ENCODE data around the gene WDR82.
A peak's percentile ranks its signal among the peaks of the same experiment; 100 is the strongest.

Gene WDR82

DNA sequence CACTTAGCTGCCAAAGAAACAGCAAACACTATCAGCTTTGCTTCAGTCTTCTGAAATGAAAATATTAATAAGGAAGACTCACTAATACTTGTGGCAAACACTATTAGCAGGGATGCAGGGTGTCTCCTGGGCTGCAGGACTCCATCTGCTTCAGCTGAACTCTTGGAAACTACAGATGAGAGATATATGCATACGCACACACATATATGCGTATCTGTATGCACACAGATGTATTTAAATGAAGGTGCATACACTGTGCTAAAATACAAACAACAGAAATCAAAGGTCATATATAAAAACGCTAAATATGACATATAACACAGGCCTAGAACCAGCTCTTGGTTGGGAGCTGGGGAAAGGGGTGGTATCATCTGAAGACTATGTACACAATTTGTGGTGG is 22.3 kb downstream of the WDR82 start:
- Histone ChIP-seq H3K4me3 (ENCODE audit: low read length) (no peak overlapping the region), H3K27me3 (ENCODE audit: control insufficient read depth, insufficient read depth, low read length) (no peaks in the 10 kb centered on the region), H3K36me3 (ENCODE audit: control insufficient read depth, insufficient read depth, low read length) (peaks cover 39% of the 10 kb centered on the region), H3K27ac (ENCODE audit: low read depth, low read length) (no peak overlapping the region), H3K4me1 (ENCODE audit: control insufficient read depth, insufficient read depth, low read length) (no peaks in the 10 kb centered on the region), H3K9ac (ENCODE audit: low read length) (no peak overlapping the region)

DNA sequence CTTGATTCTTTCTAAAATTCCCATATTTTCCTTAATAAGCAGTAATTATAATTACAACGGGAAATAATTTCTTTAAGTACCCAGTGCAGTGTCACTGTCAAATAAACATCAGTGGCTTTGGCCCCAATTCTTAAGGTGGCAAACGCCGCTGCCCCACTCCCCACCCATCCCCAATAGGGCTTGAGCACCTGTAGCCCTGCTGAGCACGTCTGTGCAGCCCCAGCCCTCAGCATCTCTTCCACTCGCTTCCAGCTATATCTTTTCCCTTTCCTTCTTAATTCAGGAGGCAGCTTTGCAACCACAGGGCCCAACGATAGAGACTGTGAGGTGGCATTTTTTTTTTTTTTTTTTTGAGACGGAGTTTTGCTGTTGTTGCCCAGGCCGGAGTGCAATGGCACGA is 23.8 kb downstream of the WDR82 start:
- Histone ChIP-seq H3K27me3 (ENCODE audit: control insufficient read depth, insufficient read depth, low read length) (no peaks in the 10 kb centered on the region), H3K36me3 (ENCODE audit: control insufficient read depth, insufficient read depth, low read length) (peaks cover 36% of the 10 kb centered on the region), H3K27ac (ENCODE audit: low read depth, low read length) (no peak overlapping the region), H3K4me3 (ENCODE audit: low read length) (no peak overlapping the region), H3K4me1 (ENCODE audit: control insufficient read depth, insufficient read depth, low read length) (no peaks in the 10 kb centered on the region), H3K9ac (ENCODE audit: low read length) (no peak overlapping the region)

DNA sequence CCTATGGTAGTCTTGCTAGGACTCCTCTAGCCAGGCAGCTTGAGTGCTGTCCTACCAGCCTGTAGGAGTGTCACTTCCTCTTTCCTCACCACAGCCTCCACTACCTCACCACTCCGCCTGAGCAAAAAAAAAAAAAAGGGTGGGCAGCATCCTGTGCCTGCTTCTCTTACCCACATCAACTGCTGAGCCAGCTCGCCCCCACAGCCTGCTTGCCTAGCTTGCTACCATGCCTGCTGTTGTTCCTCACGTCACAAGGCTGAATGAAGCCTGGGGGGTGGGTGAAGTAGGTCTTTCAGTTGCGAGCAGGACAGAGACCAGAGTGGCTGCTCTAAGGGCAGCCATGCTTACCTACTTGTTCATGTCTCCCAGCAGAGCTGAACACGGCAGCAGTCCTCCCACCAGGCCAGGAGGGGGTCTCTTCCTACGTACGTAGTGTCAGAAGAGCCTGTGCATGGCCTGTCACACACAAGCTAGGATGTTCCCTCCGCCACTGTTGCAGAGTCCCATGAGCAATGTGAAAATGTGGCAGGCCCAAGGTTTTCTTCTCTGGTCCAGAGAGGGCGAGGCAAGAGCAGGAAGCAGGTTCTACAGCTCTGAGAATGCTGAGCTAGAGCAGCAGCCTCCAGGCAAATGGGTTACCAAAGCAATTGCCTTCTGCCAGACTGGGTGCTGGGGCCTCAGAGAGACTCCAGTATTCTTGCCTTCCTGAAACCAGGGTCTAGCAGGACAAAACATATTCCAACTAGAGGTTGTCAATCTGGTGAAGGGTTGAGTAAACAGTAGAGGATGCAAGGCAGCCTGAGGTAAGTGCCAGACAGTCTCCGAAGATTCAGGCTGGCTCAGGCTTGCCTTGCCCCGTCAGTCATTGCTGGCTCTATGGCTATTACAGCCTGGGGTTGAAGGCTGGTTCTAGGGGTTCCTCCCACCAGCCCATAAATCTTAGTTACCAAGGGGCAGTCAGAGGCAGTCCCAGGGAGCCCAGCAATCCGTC is 24.8 kb downstream of the WDR82 start:
- H3K9ac ChIP-seq (ENCODE audit: low read length) = no peak overlapping the region
- no peaks in the 10 kb centered on the region for H3K4me1 ChIP-seq (ENCODE audit: control insufficient read depth, insufficient read depth, low read length)
- H3K27me3 ChIP-seq (ENCODE audit: control insufficient read depth, insufficient read depth, low read length) = no peaks in the 10 kb centered on the region
- peaks cover 32% of the 10 kb centered on the region for H3K36me3 ChIP-seq (ENCODE audit: control insufficient read depth, insufficient read depth, low read length)
- no peak overlapping the region for H3K4me3 ChIP-seq (ENCODE audit: low read length)
- H3K27ac ChIP-seq (ENCODE audit: low read depth, low read length) = peak overlapping the region; percentile 38

DNA sequence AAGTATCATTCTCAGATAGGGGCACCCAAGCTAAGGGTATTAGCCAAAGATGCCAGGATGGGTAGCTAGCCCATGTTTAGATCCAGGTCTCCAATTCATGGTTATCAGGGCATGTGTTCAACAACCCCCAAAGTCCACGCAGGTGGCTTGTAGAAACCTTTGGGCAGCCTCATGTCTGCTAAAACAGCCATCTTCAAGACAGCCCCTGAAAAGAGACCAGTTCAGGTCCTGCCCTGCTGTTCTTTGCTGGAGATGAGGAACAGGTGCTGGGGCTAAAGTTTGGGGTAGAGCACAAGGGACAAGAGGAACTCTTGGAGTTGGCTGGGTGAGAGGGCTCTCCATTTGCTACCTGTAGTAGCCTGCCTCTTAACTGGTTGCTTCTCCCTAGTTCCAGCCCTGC is 28.3 kb downstream of the WDR82 start:
- Histone ChIP-seq H3K9ac (ENCODE audit: low read length) (no peak overlapping the region), H3K4me3 (ENCODE audit: low read length) (no peak overlapping the region), H3K27ac (ENCODE audit: low read depth, low read length) (no peak overlapping the region), H3K4me1 (ENCODE audit: control insufficient read depth, insufficient read depth, low read length) (peaks cover under 1% of the 10 kb centered on the region), H3K36me3 (ENCODE audit: control insufficient read depth, insufficient read depth, low read length) (peaks cover 3% of the 10 kb centered on the region), H3K27me3 (ENCODE audit: control insufficient read depth, insufficient read depth, low read length) (no peaks in the 10 kb centered on the region)

DNA sequence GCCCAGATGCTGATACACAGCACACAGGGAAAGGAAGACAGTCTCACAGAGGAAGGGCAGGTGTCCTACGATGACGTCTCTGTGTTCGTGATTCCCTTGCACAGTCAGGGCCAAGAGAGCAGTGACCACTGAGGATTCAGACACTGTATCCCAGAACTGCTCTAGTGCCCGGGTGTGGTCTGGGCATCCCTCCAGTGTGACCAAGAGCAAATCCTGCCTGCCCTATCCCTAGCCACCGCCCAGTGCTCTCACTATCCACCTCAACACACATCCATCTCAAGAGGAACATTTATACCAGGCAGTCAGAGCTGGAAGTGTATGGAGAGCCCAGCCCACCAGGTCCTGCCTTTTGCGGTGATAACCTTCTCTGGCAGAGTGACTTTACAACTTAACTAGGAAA is 28.8 kb downstream of the WDR82 start:
- Histone ChIP-seq H3K4me3 (ENCODE audit: low read length) (no peak overlapping the region), H3K9ac (ENCODE audit: low read length) (no peak overlapping the region), H3K36me3 (ENCODE audit: control insufficient read depth, insufficient read depth, low read length) (peaks cover 3% of the 10 kb centered on the region), H3K4me1 (ENCODE audit: control insufficient read depth, insufficient read depth, low read length) (peaks cover 5% of the 10 kb centered on the region), H3K27me3 (ENCODE audit: control insufficient read depth, insufficient read depth, low read length) (no peaks in the 10 kb centered on the region), H3K27ac (ENCODE audit: low read depth, low read length) (no peak overlapping the region)

DNA sequence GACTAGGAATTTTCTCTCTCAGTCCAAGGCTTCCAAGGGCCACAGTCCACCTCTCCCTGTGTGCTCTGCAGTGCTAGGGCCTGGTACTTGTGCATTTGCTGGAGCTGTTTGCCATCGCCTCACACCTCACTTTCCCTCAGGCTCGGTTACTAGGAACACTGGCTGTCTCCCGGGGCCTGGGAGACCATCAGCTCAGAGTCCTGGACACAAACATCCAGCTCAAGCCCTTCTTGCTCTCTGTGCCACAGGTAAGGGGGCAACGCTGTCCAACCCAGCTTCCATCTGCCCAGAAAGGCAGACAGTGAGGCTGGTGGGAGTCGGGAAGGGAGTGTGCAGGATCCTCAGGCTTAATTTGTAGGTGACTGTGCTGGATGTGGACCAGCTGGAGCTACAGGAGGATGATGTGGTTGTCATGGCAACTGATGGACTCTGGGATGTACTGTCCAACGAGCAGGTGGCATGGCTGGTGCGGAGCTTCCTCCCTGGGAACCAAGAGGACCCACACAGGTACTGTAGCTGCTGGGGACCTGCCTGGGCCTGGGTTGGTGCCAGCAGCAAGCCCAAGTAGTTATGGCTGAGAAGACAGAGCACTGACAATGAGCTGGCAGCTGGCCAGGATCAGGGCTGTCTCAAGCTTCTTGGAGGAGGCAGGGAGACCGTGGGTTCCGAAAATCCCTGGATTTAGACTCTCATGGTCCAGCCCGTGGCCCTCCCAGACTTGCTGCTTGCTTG is 29.5 kb downstream of the WDR82 start:
- Histone ChIP-seq H3K9ac (ENCODE audit: low read length) (no peak overlapping the region), H3K4me1 (ENCODE audit: control insufficient read depth, insufficient read depth, low read length) (peaks cover 5% of the 10 kb centered on the region), H3K36me3 (ENCODE audit: control insufficient read depth, insufficient read depth, low read length) (peaks cover 3% of the 10 kb centered on the region), H3K27ac (ENCODE audit: low read depth, low read length) (no peak overlapping the region), H3K4me3 (ENCODE audit: low read length) (no peak overlapping the region), H3K27me3 (ENCODE audit: control insufficient read depth, insufficient read depth, low read length) (no peaks in the 10 kb centered on the region)

DNA sequence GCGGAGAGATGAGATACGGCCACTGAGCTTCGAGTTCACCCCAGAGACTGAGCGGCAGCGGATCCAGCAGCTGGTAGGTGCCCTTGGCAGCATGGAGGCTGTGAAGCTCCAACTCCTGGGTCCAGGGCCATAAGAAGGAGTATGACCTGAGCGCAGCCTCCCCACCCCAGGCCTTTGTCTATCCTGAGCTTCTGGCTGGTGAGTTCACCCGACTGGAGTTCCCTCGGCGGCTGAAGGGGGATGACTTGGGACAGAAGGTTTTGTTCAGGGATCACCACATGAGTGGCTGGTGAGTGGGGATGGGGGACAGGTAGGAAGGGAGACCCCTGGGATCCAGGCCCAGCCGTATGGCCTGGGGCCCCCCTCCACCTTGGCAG is 30.3 kb downstream of the WDR82 start:
- Histone ChIP-seq H3K4me1 (ENCODE audit: control insufficient read depth, insufficient read depth, low read length) (peaks cover 5% of the 10 kb centered on the region), H3K9ac (ENCODE audit: low read length) (no peak overlapping the region), H3K27me3 (ENCODE audit: control insufficient read depth, insufficient read depth, low read length) (no peaks in the 10 kb centered on the region), H3K36me3 (ENCODE audit: control insufficient read depth, insufficient read depth, low read length) (peaks cover 3% of the 10 kb centered on the region), H3K4me3 (ENCODE audit: low read length) (no peak overlapping the region), H3K27ac (ENCODE audit: low read depth, low read length) (no peak overlapping the region)

DNA sequence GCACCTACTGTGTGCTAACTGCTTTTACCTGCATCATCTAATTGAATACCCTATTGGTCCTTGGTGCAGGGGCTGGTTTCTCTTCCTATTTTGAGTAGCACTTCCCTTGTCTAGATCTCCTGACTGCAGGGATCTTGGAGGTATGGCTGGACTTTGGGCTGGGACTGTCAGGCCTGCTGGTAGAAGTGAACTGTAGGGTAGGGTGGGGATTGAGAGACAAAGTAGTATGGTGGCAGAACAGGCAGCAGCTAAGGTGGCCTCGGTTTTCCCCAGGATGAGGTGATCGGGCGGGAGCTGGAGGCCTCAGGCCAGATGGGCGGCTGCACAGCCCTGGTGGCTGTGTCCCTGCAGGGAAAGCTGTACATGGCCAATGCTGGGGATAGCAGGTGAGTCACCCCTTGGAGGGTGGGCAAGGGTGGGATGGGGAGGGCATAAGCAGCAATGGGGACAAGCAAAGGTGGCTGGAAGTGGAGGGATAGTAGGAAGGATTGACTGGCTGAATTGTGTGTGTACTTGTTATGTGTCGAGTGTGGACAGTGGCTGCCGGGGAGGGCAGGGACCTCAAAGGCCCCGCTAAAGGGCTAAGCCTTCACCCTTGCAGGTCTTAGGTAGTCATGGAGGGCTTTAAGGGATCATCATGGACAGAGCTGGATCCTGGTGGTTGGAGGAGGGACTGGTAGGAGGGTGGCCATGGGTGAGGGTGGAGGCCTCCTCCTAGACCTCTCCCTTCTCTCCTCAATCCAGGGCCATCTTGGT is 30.9 kb downstream of the WDR82 start:
- Histone ChIP-seq H3K9ac (ENCODE audit: low read length) (no peak overlapping the region), H3K27me3 (ENCODE audit: control insufficient read depth, insufficient read depth, low read length) (no peaks in the 10 kb centered on the region), H3K4me3 (ENCODE audit: low read length) (no peak overlapping the region), H3K36me3 (ENCODE audit: control insufficient read depth, insufficient read depth, low read length) (peaks cover 3% of the 10 kb centered on the region), H3K27ac (ENCODE audit: low read depth, low read length) (no peak overlapping the region), H3K4me1 (ENCODE audit: control insufficient read depth, insufficient read depth, low read length) (peaks cover 5% of the 10 kb centered on the region)

DNA sequence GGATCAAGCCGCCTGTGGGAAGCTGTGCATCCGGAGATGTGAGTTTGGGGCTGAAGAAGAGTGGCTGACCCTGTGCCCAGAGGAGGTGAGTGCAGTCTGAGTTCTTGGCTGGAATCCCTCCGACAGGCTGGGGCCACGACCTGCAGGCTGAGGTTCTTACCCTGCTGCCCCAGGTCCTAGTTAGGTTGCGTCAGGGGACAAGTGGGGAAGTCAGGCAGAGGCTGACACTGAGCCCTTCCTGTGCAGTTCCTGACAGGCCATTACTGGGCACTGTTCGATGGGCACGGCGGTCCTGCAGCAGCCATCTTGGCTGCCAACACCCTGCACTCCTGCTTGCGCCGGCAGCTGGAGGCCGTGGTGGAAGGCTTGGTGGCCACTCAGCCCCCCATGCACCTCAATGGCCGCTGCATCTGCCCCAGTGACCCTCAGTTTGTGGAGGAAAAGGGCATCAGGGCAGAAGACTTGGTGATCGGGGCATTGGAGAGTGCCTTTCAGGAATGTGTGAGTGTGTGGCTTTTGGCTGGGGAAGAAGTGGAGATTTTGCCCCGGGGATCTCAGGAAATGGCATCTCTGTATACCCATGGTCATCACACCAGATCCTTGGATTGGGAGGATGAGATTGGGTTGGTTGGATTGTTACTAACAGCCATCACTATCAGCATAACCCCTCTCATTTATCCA is 31.6 kb downstream of the WDR82 start:
- Histone ChIP-seq H3K27ac (ENCODE audit: low read depth, low read length) (peak overlapping the region; percentile 86), H3K4me3 (ENCODE audit: low read length) (peak overlapping the region; percentile 12), H3K4me1 (ENCODE audit: control insufficient read depth, insufficient read depth, low read length) (peaks cover 5% of the 10 kb centered on the region), H3K9ac (ENCODE audit: low read length) (no peak overlapping the region), H3K27me3 (ENCODE audit: control insufficient read depth, insufficient read depth, low read length) (no peaks in the 10 kb centered on the region), H3K36me3 (ENCODE audit: control insufficient read depth, insufficient read depth, low read length) (peaks cover 3% of the 10 kb centered on the region)

DNA sequence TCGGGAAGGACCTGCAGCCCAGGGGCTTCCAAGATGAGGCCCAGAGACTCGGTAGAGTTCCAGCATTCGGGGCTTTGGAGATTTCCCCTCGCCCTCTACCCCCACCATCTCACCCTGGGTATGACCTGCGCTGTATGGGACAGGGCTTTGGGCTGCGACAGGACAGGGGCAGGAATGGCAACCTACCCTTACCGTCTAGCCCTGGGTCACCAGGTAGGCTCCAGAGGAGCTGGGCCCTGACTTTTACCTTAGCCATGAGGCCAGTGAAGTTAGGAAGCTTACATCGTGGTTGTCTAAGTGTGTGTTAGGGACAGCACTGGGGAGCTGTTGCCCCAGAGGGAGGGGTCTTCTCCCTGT is 32.2 kb downstream of the WDR82 start:
- Histone ChIP-seq H3K27me3 (ENCODE audit: control insufficient read depth, insufficient read depth, low read length) (no peaks in the 10 kb centered on the region), H3K4me1 (ENCODE audit: control insufficient read depth, insufficient read depth, low read length) (peaks cover 5% of the 10 kb centered on the region), H3K36me3 (ENCODE audit: control insufficient read depth, insufficient read depth, low read length) (peaks cover 3% of the 10 kb centered on the region), H3K27ac (ENCODE audit: low read depth, low read length) (peak overlapping the region; percentile 86), H3K4me3 (ENCODE audit: low read length) (peak overlapping the region; percentile 68), H3K9ac (ENCODE audit: low read length) (peak overlapping the region; percentile 86)

DNA sequence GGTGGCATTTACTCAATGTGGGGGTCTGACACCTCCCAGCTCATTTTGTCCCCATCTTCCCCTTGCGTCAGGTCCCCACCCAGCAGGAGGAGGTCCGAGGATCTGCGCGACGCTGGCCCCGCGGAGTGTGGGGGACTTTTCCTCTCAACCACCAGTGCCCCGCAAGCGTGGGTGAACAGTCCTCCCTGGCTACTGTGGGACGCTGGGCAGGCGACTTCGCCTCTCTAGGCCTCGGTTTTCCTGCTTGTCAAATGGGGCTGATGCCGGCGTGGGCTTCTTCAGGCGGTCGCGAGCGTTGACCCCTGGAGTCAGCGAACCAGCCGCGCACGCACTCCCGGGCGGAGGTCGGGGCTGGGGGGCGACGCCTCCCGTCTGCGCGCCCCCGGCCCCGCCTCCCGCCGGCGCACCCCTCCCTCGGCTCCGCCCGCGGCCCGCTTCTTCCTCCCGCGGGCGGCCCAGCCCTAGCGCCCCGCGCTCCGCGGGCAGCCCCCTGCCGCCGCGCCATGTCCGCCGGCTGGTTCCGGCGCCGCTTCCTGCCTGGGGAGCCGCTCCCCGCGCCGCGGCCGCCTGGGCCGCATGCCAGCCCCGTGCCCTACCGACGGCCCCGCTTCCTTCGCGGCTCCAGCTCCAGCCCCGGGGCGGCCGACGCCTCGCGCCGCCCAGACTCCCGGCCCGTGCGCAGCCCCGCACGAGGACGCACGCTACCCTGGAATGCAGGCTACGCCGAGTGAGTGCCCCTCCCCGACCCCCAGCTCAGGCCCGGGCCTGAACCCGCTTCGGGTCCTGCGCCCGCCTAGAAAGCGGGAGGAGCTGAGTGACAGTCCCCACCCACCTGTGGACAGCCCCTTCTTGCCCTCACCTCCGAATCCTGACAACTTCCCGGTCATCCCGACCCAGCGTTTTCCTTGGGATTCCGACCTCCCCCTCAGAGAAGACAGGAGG is 32.9 kb downstream of the WDR82 start, which contains the start of gene PPM1M:
TSS of gene PPM1M (plus strand) at position 438 of the 942 bp plus-strand sequence. CDS start at position 504, 66 bp downstream.
- peak within 1 kb of the TSS; percentile 68 for H3K4me3 ChIP-seq (ENCODE audit: low read length)
- peak within 1 kb of the TSS; percentile 86 for H3K9ac ChIP-seq (ENCODE audit: low read length)
- peak within 1 kb of the TSS; percentile 86 for H3K27ac ChIP-seq (ENCODE audit: low read depth, low read length)
- peaks cover 5% of the 10 kb centered on the region for H3K4me1 ChIP-seq (ENCODE audit: control insufficient read depth, insufficient read depth, low read length)
- H3K36me3 ChIP-seq (ENCODE audit: control insufficient read depth, insufficient read depth, low read length) = peaks cover 3% of the 10 kb centered on the region
- H3K27me3 ChIP-seq (ENCODE audit: control insufficient read depth, insufficient read depth, low read length) = no peaks in the 10 kb centered on the region
